OCI-LY3 (cell line): ENCODE results near the gene ZCCHC2.

Experiments used
- H2AFZ ChIP-seq: fragments of 200-600, 300-600 bp; shearing (Covaris generic); 2 replicates; pipeline ENCODE4 v1.6.0; 2014; ENCODE audit warnings: antibody characterized with exemption, low read depth, low read length
- H3K27ac ChIP-seq: fragments of 200-600, 300-600 bp; sonication (generic); 2 replicates; pipeline ENCODE4 v1.5.1; 2014; ENCODE audit warnings: mild to moderate bottlenecking, low read length, moderate library complexity, mixed read lengths
- H3K27me3 ChIP-seq: fragments of 200-600, 300-600 bp; sonication (generic); 2 replicates; pipeline ENCODE4 v1.6.1; 2014; ENCODE audit warnings: low read depth, low read length, mixed read lengths
- H3K36me3 ChIP-seq: fragments of 200-600, 300-600 bp; sonication (generic); replicated peaks from 2 replicates; pipeline ENCODE3; 2014; ENCODE audit warnings: low read depth, low read length, mixed read lengths
- H3K4me1 ChIP-seq: fragments of 300-600, 200-600 bp; sonication (generic); 2 replicates; pipeline ENCODE4 v1.6.1; 2014; ENCODE audit warnings: low read length, mixed read lengths
- H3K4me2 ChIP-seq: fragments of 200-600, 300-600 bp; sonication (generic); 2 replicates; pipeline ENCODE4 v1.6.1; 2014; ENCODE audit warnings: low read length, mixed read lengths
- H3K4me3 ChIP-seq: fragments of 300-600, 200-600 bp; sonication (generic); 2 replicates; pipeline ENCODE4 v1.5.1; 2014; ENCODE audit warnings: antibody characterized with exemption, mild to moderate bottlenecking, low read length, moderate library complexity
- H3K79me2 ChIP-seq: fragments of 300-600, 200-600 bp; shearing (Covaris generic); 2 replicates; pipeline ENCODE4 v1.6.1; 2014; ENCODE audit warnings: mild to moderate bottlenecking, low read length, mixed read lengths
- H3K9ac ChIP-seq: fragments of 300-600, 200-600 bp; shearing (Covaris generic); 2 replicates; pipeline ENCODE4 v1.6.0; 2014; ENCODE audit warnings: mild to moderate bottlenecking, low read length, moderate library complexity
- H3K9me3 ChIP-seq: fragments of 200-600, 300-600 bp; shearing (Covaris generic); 2 replicates; pipeline ENCODE4 v1.6.1; 2014; ENCODE audit warnings: low read length, mixed read lengths; ENCODE audit not compliant: insufficient read depth
- H4K20me1 ChIP-seq: fragments of 200-600, 300-600 bp; sonication (generic); 2 replicates; pipeline ENCODE4 v1.6.1; 2016; ENCODE audit warnings: low read length, mixed read lengths; ENCODE audit not compliant: insufficient read depth
- EZH2phosphoT487 ChIP-seq: fragments of 200-600 bp; shearing (Covaris generic); IDR thresholded peaks from 2 replicates; pipeline ENCODE4 v1.6.1; 2018; ENCODE audit warnings: antibody characterized with exemption, mixed run types, low read depth
- TF ChIP-seq, protein P1 (sequence below): fragments of 200-600, 300-600 bp; sonication (generic); IDR thresholded peaks from 2 replicates; pipeline ENCODE4 v1.5.1; 2014; ENCODE audit warnings: antibody characterized with exemption, low read length, low read depth

Gene ZCCHC2

DNA sequence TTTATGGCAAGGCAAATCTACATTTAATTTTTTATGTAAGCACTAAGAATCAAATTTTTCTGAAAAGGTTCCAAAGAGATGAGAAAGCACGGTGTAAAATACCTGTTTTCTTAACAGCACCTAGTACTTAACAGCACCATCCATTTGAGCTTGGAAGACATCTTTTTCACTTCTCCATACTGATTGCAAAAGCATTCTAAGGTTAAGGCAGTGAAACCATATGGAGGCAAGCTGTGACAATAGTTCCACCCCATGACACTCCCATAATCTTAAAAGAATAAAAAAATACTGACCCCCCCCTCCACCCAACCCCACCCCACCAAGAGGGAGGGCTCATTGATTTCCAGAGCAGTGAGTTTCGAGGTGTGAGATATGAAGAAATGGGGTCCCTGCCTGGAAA is 60.6 kb downstream of the ZCCHC2 start:
- H3K27me3 ChIP-seq, result peaks cover 20% of the 10 kb centered on the region
- no peak for TF ChIP-seq EZH2phosphoT487
- TF ChIP-seq, protein P1, sequence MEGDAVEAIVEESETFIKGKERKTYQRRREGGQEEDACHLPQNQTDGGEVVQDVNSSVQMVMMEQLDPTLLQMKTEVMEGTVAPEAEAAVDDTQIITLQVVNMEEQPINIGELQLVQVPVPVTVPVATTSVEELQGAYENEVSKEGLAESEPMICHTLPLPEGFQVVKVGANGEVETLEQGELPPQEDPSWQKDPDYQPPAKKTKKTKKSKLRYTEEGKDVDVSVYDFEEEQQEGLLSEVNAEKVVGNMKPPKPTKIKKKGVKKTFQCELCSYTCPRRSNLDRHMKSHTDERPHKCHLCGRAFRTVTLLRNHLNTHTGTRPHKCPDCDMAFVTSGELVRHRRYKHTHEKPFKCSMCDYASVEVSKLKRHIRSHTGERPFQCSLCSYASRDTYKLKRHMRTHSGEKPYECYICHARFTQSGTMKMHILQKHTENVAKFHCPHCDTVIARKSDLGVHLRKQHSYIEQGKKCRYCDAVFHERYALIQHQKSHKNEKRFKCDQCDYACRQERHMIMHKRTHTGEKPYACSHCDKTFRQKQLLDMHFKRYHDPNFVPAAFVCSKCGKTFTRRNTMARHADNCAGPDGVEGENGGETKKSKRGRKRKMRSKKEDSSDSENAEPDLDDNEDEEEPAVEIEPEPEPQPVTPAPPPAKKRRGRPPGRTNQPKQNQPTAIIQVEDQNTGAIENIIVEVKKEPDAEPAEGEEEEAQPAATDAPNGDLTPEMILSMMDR, result no peak
- H3K27ac ChIP-seq, result no peak overlapping the region
- H3K9ac ChIP-seq, result no peak overlapping the region
- no peaks in the 10 kb centered on the region for H3K79me2 ChIP-seq
- H3K4me1 ChIP-seq, result peaks cover 48% of the 10 kb centered on the region
- H3K9me3 ChIP-seq, result no peaks in the 10 kb centered on the region
- no peak overlapping the region for H2AFZ ChIP-seq
- H3K4me3 ChIP-seq, result no peak overlapping the region
- 0 out of 2 replicates have a peak overlapping the region, but pooled peaks have one; percentile 34 for H3K4me2 ChIP-seq
- H4K20me1 ChIP-seq, result peaks cover 35% of the 10 kb centered on the region
- H3K36me3 ChIP-seq, result peaks cover 9% of the 10 kb centered on the region

DNA sequence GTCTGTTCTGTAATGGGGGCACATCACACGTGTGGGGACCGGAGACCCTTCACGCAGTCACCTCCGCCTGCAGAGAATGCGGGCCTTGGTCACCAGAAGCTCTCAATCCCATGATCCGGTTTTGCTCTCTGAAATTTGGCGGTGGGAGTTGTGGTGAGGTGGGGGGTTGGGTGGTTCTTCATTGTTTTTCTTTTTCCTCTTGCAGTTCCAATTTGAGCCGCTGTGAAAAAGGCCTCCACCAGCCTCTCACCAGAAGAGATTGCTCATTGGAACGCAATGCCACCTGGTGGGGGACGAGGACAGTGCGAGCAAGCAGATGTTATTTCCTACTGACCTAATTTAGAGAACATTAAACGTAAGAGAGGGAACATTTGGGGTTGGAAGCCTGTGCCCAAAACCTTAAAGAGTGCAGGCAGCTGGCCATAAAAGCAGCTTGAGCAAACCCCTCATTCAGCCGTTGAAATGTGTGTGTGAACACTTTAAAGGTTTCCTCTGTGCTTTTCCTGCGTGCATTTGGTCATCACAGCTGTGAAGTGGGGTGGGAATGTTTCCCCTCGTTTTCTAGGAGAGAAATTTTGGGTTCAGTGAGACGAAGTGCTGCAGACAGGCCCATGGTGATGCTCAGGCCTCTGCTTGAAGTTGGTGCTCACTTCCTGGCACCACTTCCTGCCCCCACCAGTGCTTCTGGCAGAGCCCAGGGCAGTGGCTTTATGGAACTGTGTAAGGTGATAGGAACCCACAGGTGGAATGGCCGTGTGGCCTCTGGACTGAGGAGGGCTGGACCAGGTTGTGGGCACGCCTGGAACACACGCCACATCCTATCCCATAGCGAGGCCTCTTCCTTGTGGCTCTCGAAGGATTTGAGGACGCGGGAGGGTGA is 61.7 kb downstream of the ZCCHC2 start:
- Histone ChIP-seq H3K27ac (no peak overlapping the region), H3K4me3 (no peak overlapping the region), H3K79me2 (no peaks in the 10 kb centered on the region), H3K36me3 (peaks cover 6% of the 10 kb centered on the region), H3K4me2 (peak overlapping the region; percentile 34), H2AFZ (no peak overlapping the region), H3K4me1 (peaks cover 51% of the 10 kb centered on the region), H3K9ac (no peak overlapping the region), H3K9me3 (no peaks in the 10 kb centered on the region), H3K27me3 (peaks cover 31% of the 10 kb centered on the region), H4K20me1 (peaks cover 37% of the 10 kb centered on the region)
- TF ChIP-seq, protein P1, result peak; percentile 100
- TF ChIP-seq EZH2phosphoT487, result no peak

DNA sequence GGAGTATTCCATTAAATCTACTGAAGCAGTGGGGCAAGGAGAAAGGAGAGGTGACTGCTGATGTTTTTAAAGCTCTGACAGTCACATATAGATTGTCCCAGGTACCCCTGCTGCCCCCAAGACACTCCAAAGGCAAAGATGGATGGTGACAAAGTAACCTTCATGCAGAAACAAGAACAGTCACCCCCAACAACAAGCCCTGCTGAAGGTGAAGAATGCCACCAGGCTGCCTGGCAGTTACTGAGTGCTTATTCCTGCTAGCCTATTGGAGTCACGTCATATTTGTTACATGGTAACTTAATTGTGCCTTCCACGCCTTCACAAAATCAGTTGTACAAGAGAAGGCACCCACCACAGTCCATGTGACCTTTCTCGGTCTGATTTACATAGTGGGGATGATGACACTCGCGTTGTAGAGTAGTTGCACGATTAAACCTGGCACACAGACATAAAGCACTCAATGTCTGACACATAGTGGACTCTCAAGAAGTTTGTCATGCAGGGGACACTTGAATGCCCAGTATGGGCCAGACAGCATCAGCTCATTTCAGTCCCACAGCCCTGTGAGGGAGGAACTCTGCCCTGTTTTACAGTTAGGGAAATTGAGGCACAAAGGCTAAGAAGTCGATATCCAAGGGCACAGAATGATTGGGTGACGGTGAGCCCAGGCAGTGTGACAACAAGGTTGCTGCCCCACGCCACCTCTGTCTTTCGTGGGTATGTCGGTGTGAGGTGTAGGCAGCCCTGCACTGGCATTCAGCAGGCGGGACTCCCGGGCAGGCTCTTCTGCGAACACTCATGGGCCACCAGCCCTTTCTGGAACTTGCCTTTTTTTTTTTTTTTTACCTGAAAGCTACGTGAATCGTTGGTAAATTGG is 62.7 kb downstream of the ZCCHC2 start:
- Histone ChIP-seq H3K9ac (peak overlapping the region; percentile 5; the same call in 1 of the 2 replicates), H3K36me3 (peaks cover 6% of the 10 kb centered on the region), H3K9me3 (no peaks in the 10 kb centered on the region), H2AFZ (no peak overlapping the region), H3K4me1 (peaks cover 51% of the 10 kb centered on the region), H4K20me1 (peaks cover 37% of the 10 kb centered on the region), H3K79me2 (no peaks in the 10 kb centered on the region), H3K4me3 (peak overlapping the region; percentile 68), H3K27me3 (peaks cover 38% of the 10 kb centered on the region), H3K4me2 (peak overlapping the region; percentile 82), H3K27ac (no peak overlapping the region)
- no peak for TF ChIP-seq EZH2phosphoT487
- TF ChIP-seq, protein P1, result no peak

DNA sequence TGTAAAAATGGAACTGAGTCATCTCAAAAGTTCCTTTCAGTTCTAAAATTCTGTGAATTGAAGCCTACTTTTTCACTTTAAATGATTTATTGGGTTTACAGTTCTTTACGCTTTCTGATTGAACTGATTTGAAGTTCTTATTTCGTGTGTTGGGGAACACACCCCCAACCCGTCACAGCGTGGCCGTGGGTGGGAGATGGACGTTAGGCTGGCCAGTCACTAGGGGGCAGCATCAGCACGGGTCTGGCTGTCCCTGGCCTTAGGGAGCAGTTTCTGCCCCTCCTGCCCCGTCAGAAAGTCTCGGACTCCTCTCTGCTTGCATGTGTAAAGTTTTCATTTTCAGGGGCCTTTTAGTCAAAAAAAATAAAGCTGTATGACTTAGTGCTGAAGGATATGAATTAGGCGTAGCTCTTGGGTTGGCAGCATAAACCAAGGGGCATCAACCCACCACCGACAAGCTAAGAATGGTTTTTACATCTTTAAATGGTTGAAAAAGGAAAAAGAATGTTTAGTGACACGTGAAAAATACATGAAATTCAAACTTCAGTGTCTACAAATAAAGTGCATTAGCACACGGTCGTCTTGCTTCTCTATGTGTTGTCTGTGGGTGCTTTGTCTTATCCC is 63.4 kb downstream of the ZCCHC2 start:
- Histone ChIP-seq H2AFZ (no peak overlapping the region), H3K4me1 (peaks cover 51% of the 10 kb centered on the region), H3K79me2 (no peaks in the 10 kb centered on the region), H3K27me3 (peaks cover 40% of the 10 kb centered on the region), H3K4me2 (peak overlapping the region; percentile 82), H3K9me3 (no peaks in the 10 kb centered on the region), H3K4me3 (peak overlapping the region; percentile 68), H3K9ac (peak overlapping the region; percentile 5; the same call in 1 of the 2 replicates), H4K20me1 (peaks cover 37% of the 10 kb centered on the region), H3K27ac (no peak overlapping the region), H3K36me3 (peaks cover 6% of the 10 kb centered on the region)
- TF ChIP-seq, protein P1, result peak; percentile 100
- no peak for TF ChIP-seq EZH2phosphoT487
